ENCODE data around the gene TUB.

DNA sequence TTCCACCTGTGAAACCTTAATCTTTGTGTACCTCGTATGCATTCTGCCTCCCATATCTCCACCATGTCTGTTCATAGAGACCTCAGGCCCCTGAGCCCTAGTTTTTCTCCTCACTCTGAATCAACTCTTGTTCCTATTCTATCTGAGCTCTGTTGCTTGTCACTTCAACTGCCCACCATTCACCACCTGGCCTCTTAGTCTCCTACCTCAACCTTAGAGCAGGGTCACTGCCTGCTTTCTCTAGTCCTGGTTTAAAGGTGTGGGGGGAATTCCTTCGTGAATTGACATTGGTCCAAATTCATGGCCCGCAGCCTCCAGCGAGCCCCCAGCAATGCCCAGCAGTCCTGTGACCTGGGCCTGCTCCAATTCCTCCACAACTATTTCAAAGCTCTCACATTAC, 39.4 kb upstream of the TUB start:
- TF ChIP-seq, protein P1, sequence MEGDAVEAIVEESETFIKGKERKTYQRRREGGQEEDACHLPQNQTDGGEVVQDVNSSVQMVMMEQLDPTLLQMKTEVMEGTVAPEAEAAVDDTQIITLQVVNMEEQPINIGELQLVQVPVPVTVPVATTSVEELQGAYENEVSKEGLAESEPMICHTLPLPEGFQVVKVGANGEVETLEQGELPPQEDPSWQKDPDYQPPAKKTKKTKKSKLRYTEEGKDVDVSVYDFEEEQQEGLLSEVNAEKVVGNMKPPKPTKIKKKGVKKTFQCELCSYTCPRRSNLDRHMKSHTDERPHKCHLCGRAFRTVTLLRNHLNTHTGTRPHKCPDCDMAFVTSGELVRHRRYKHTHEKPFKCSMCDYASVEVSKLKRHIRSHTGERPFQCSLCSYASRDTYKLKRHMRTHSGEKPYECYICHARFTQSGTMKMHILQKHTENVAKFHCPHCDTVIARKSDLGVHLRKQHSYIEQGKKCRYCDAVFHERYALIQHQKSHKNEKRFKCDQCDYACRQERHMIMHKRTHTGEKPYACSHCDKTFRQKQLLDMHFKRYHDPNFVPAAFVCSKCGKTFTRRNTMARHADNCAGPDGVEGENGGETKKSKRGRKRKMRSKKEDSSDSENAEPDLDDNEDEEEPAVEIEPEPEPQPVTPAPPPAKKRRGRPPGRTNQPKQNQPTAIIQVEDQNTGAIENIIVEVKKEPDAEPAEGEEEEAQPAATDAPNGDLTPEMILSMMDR (conservative IDR thresholded peaks at IDR 0.05; ENCODE audit: low read depth, low read length) = no peak
- TF ChIP-seq EZH2 (IDR thresholded peaks at IDR 0.05; ENCODE audit: borderline replicate concordance, low read depth, low read length, poor library complexity, severe bottlenecking) = no peak

All from A673 (cell line).